ENCODE measurements around the gene CCN6. TPM values are rescaled to one million over a fixed set of nuclear protein-coding genes. Genes with fewer than 3 reads are reported as not detected.
A peak's percentile ranks its signal among the peaks of the same experiment; 100 is the strongest.

The CCN6 gene
- total RNA-seq, 2 experiments from 2014 or later: not detected

- peaks cover 60% of the 10 kb centered on the region for H3K4me1 ChIP-seq (ENCODE audit: insufficient read depth, low read length)
- intact Hi-C loops (cut with DNase I, micrococcal nuclease): no loop called here
- TF ChIP-seq CTCF (IDR thresholded peaks at IDR 0.05): no peak
- H3K4me3 ChIP-seq (ENCODE audit: low read length): no peak overlapping the region
- H3K36me3 ChIP-seq (ENCODE audit: insufficient read depth, low read length): no peaks in the 10 kb centered on the region
- POLR2A ChIA-PET: interaction anchor here (1.6 to 2.0 kb wide), 2 partner anchors 10 to 22 kb away, joined by 4 to 7 read pairs; no protein-coding TSS in a partner anchor
- H3K4me3 Mint-ChIP-seq: no peak overlapping the region
- no peaks in the 10 kb centered on the region for H3K27me3 ChIP-seq (ENCODE audit: control insufficient read depth in 1 of 2, insufficient read depth in 2 of 2, low read length in 2 of 2)
- ATAC-seq (ENCODE audit: poor library complexity) (no peak), DNase-seq (no peak)
- no peaks in the 10 kb centered on the region for H3K9me3 ChIP-seq (ENCODE audit: control insufficient read depth in 1 of 2, insufficient read depth in 1 of 2, low read length in 2 of 2)
- CTCF ChIA-PET: interaction anchor here (2.9 kb wide), 1 partner anchor 23 kb away, joined by 7 read pairs; no protein-coding TSS in a partner anchor
- H3K4me1 Mint-ChIP-seq (ENCODE audit: low read depth): peaks cover 87% of the 10 kb centered on the region
- no peak overlapping the region for H3K27ac ChIP-seq (ENCODE audit: low read depth in 1 of 2, low read length in 2 of 2)
- H3K9me3 Mint-ChIP-seq: peaks cover under 1% of the 10 kb centered on the region
- no peak overlapping the region for H3K27ac Mint-ChIP-seq
- H3K36me3 Mint-ChIP-seq (ENCODE audit: low read depth): peaks cover 5% of the 10 kb centered on the region
- H3K27me3 Mint-ChIP-seq: no peaks in the 10 kb centered on the region
Observed at GRCh38 chr6:112032728-112033127, 21.2 kb upstream of the CCN6 start.

- ChIA-PET CTCF (interaction anchor here (2.9 kb wide), 1 partner anchor 24 kb away, joined by 7 read pairs; no protein-coding TSS in a partner anchor), POLR2A (interaction anchor here (1.3 to 2.7 kb wide), 3 partner anchors 9 to 24 kb away, joined by 3 to 9 read pairs (median 7); no protein-coding TSS in a partner anchor)
- Mint-ChIP-seq H3K4me1 (ENCODE audit: low read depth) (peaks cover 75% of the 10 kb centered on the region), H3K36me3 (ENCODE audit: low read depth) (no peaks in the 10 kb centered on the region), H3K27me3 (no peaks in the 10 kb centered on the region), H3K4me3 (peak overlapping the region; percentile 12), H3K27ac (peak overlapping the region; percentile 53), H3K9me3 (no peaks in the 10 kb centered on the region)
- no peak overlapping the region for H3K27ac ChIP-seq (ENCODE audit: low read depth in 1 of 2, low read length in 2 of 2)
- H3K4me3 ChIP-seq (ENCODE audit: low read length): no peak overlapping the region
- peaks cover 50% of the 10 kb centered on the region for H3K4me1 ChIP-seq (ENCODE audit: insufficient read depth, low read length)
- ATAC-seq (ENCODE audit: poor library complexity): peak; percentile 47
- DNase-seq: no peak
- H3K27me3 ChIP-seq (ENCODE audit: control insufficient read depth in 1 of 2, insufficient read depth in 2 of 2, low read length in 2 of 2): no peaks in the 10 kb centered on the region
- no peaks in the 10 kb centered on the region for H3K9me3 ChIP-seq (ENCODE audit: control insufficient read depth in 1 of 2, insufficient read depth in 1 of 2, low read length in 2 of 2)
- no peak for TF ChIP-seq CTCF (IDR thresholded peaks at IDR 0.05)
- intact Hi-C loops (cut with DNase I, micrococcal nuclease): no loop called here
- no peaks in the 10 kb centered on the region for H3K36me3 ChIP-seq (ENCODE audit: insufficient read depth, low read length)
Observed at GRCh38 chr6:112033791-112034615, 19.9 kb upstream of the CCN6 start.

- no peak for TF ChIP-seq CTCF (IDR thresholded peaks at IDR 0.05)
- peaks cover 75% of the 10 kb centered on the region for H3K4me1 Mint-ChIP-seq (ENCODE audit: low read depth)
- Histone ChIP-seq H3K9me3 (ENCODE audit: control insufficient read depth in 1 of 2, insufficient read depth in 1 of 2, low read length in 2 of 2) (no peaks in the 10 kb centered on the region), H3K27me3 (ENCODE audit: control insufficient read depth in 1 of 2, insufficient read depth in 2 of 2, low read length in 2 of 2) (no peaks in the 10 kb centered on the region), H3K4me1 (ENCODE audit: insufficient read depth, low read length) (peaks cover 44% of the 10 kb centered on the region), H3K27ac (ENCODE audit: low read depth in 1 of 2, low read length in 2 of 2) (no peak overlapping the region), H3K4me3 (ENCODE audit: low read length) (no peak overlapping the region), H3K36me3 (ENCODE audit: insufficient read depth, low read length) (no peaks in the 10 kb centered on the region)
- DNase-seq (no peak), ATAC-seq (ENCODE audit: poor library complexity) (no peak)
- ChIA-PET CTCF (no interaction called here), POLR2A (interaction anchor here (1.3 to 2.7 kb wide), 2 partner anchors 18 to 24 kb away, joined by 3 to 9 read pairs; no protein-coding TSS in a partner anchor)
- H3K4me3 Mint-ChIP-seq: no peak overlapping the region
- H3K9me3 Mint-ChIP-seq: no peaks in the 10 kb centered on the region
- intact Hi-C loops (cut with DNase I, micrococcal nuclease): no loop called here
- H3K36me3 Mint-ChIP-seq (ENCODE audit: low read depth): no peaks in the 10 kb centered on the region
- H3K27me3 Mint-ChIP-seq: no peaks in the 10 kb centered on the region
- H3K27ac Mint-ChIP-seq: peak overlapping the region; percentile 53
Observed at GRCh38 chr6:112034616-112034995, 19.3 kb upstream of the CCN6 start.
